H1 (cell line): ENCODE results near the gene FAM53B. TPM values are rescaled to one million over a fixed set of nuclear protein-coding genes. Genes with fewer than 3 reads are reported as not detected.

Source experiments
- CTCF ChIA-PET: fragments of 300-600 bp; sonication (Branson Sonifier 250); formaldehyde crosslinking; loops from one replicate; lab custom pipeline; 2021; ENCODE audit not compliant: partially characterized antibody; lab: Charles Lee
- POLR2A ChIA-PET: fragments of 300-600 bp; sonication (Branson Sonifier 250); formaldehyde crosslinking; loops from one replicate; lab custom pipeline; 2021; ENCODE audit warnings: inconsistent platforms; ENCODE audit not compliant: partially characterized antibody; lab: Charles Lee
- DNase-seq, 2 experiments: peaks; one replicate each; pipeline versions ENCODE4 v3.0.0 to v3.0.0-alpha.2; 2010 to 2022; ENCODE audit warnings: low spot score in 2 of 2, low read depth in 1 of 2, mixed read lengths in 1 of 2
- FAIRE-seq: peaks from 2 replicates; lab custom pipeline; 2011; peaks lifted over from hg19 to GRCh38; lab: Jason Lieb, UNC
- H2AFZ ChIP-seq: 2 replicates; pipeline ENCODE4 v1.8.1; 2012; ENCODE audit warnings: low read length, inconsistent platforms
- H2AK5ac ChIP-seq: 2 replicates; pipeline ENCODE4 v1.6.1; 2013; ENCODE audit warnings: low read depth, low read length
- H2BK120ac ChIP-seq: replicated peaks from 2 replicates; pipeline ENCODE3; 2013; ENCODE audit warnings: low read depth, low read length, inconsistent platforms
- H2BK12ac ChIP-seq: 2 replicates; pipeline ENCODE4 v1.6.1; 2013; ENCODE audit warnings: low read depth, low read length
- H2BK15ac ChIP-seq: 2 replicates; pipeline ENCODE4 v1.6.1; 2013; ENCODE audit warnings: low read length
- H2BK20ac ChIP-seq: 2 replicates; pipeline ENCODE4 v1.6.1; 2013; ENCODE audit warnings: low read length
- H2BK5ac ChIP-seq: 2 replicates; pipeline ENCODE4 v1.6.1; 2013; ENCODE audit warnings: low read depth, low read length
- H3K14ac ChIP-seq: 2 replicates; pipeline ENCODE4 v1.6.1; 2013; ENCODE audit warnings: inconsistent platforms; ENCODE audit not compliant: insufficient read length
- H3K18ac ChIP-seq: 2 replicates; pipeline ENCODE4 v1.6.1; 2013; ENCODE audit warnings: low read length; ENCODE audit errors: extremely low read depth
- H3K23ac ChIP-seq: 2 replicates; pipeline ENCODE4 v1.6.1; 2013; ENCODE audit warnings: inconsistent platforms; ENCODE audit not compliant: insufficient read length
- H3K23me2 ChIP-seq: 2 replicates; pipeline ENCODE4 v1.6.1; 2013; ENCODE audit warnings: low read depth, low read length
- H3K27ac ChIP-seq: 2 replicates; pipeline ENCODE4 v1.6.1; 2011; ENCODE audit warnings: low read depth, low read length, inconsistent platforms
- H3K27me3 ChIP-seq, 4 experiments: replicated peaks in 1 of 4; 1 replicate in 1 of 4; 2 replicates in 3 of 4; pipeline versions ENCODE4 v1.6.1 to v1.8.1; 2011 to 2013; ENCODE audit warnings: low read length in 3 of 4, mild to moderate bottlenecking in 3 of 4, inconsistent platforms in 2 of 4, mixed read lengths in 2 of 4, moderate library complexity in 1 of 4; ENCODE audit not compliant: control insufficient read depth in 3 of 4, insufficient read depth in 3 of 4; ENCODE audit errors: extremely low read depth in 1 of 4
- H3K36me3 ChIP-seq, 4 experiments: 2 replicates each; pipeline versions ENCODE4 v1.6.1 to v1.8.1; 2011 to 2013; ENCODE audit warnings: mild to moderate bottlenecking in 4 of 4, low read length in 3 of 4, moderate library complexity in 2 of 4, control low read depth in 1 of 4, inconsistent platforms in 1 of 4; ENCODE audit not compliant: insufficient read depth in 4 of 4, control insufficient read depth in 2 of 4
- H3K4ac ChIP-seq: replicated peaks from 2 replicates; pipeline ENCODE3; 2013; ENCODE audit warnings: low read length, low read depth, mixed read lengths, inconsistent platforms; ENCODE audit not compliant: insufficient read length
- H3K4me1 ChIP-seq, 4 experiments: replicated peaks in 1 of 4; 1 replicate in 1 of 4; 2 replicates in 3 of 4; pipeline versions ENCODE4 v1.6.1 to v1.8.1; 2011 to 2013; ENCODE audit warnings: low read length in 3 of 4, inconsistent platforms in 2 of 4, mixed read lengths in 1 of 4; ENCODE audit not compliant: insufficient read depth in 4 of 4, control insufficient read depth in 3 of 4
- H3K4me2 ChIP-seq, 2 experiments: 2 replicates each; pipeline versions ENCODE4 v1.6.1 to v1.8.1; 2011 to 2013; ENCODE audit warnings: low read depth in 2 of 2, low read length in 2 of 2, control low read depth in 1 of 2, inconsistent platforms in 1 of 2, mild to moderate bottlenecking in 1 of 2; ENCODE audit not compliant: insufficient read depth in 1 of 2
- H3K4me3 ChIP-seq, 4 experiments: fragments of 200-600, 300-600 bp in 1 of 4; sonication (generic), shearing (Covaris generic), sonication (Bioruptor Twin) in 1 of 4; 2 replicates each; pipeline versions ENCODE4 v1.5.1 to v1.8.1; 2011 to 2016; ENCODE audit warnings: low read length in 4 of 4, low read depth in 3 of 4, control low read depth in 2 of 4, inconsistent platforms in 2 of 4, mild to moderate bottlenecking in 2 of 4, mixed read lengths in 1 of 4, moderate library complexity in 1 of 4; ENCODE audit not compliant: insufficient read depth in 2 of 4; ENCODE audit errors: extremely low read depth in 1 of 4
- H3K56ac ChIP-seq: replicated peaks from 2 replicates; pipeline ENCODE3; 2013; ENCODE audit warnings: low read depth, mild to moderate bottlenecking, mixed read lengths, low read length, inconsistent platforms; ENCODE audit not compliant: insufficient read length
- H3K79me1 ChIP-seq: 2 replicates; pipeline ENCODE4 v1.6.1; 2013; ENCODE audit warnings: low read depth, low read length, control low read depth
- H3K79me2 ChIP-seq, 2 experiments: 2 replicates each; pipeline versions ENCODE4 v1.6.1 to v1.8.1; 2012 to 2013; ENCODE audit warnings: low read length in 2 of 2, mild to moderate bottlenecking in 2 of 2, inconsistent platforms in 1 of 2; ENCODE audit not compliant: insufficient read depth in 2 of 2, control insufficient read depth in 1 of 2
- H3K9ac ChIP-seq, 4 experiments: replicated peaks in 1 of 4; 1 replicate in 1 of 4; 2 replicates in 3 of 4; pipeline versions ENCODE4 v1.6.1 to v1.8.1; 2011 to 2013; ENCODE audit warnings: low read depth in 3 of 4, low read length in 3 of 4, control low read depth in 2 of 4, mild to moderate bottlenecking in 2 of 4, moderate library complexity in 2 of 4, inconsistent platforms in 1 of 4; ENCODE audit errors: extremely low read depth in 1 of 4
- H3K9me3 ChIP-seq, 2 experiments: 2 replicates each; pipeline versions ENCODE4 v1.6.1 to v1.8.1; 2012 to 2013; ENCODE audit warnings: mild to moderate bottlenecking in 2 of 2, moderate library complexity in 2 of 2, control low read depth in 1 of 2, inconsistent platforms in 1 of 2, low read depth in 1 of 2, low read length in 1 of 2, mixed read lengths in 1 of 2; ENCODE audit not compliant: insufficient read depth in 2 of 2
- H4K20me1 ChIP-seq, 2 experiments: replicated peaks in 1 of 2; 2 replicates each; pipeline versions ENCODE3 to v1.8.1; 2011 to 2013; ENCODE audit warnings: inconsistent platforms in 2 of 2, low read length in 2 of 2, mild to moderate bottlenecking in 1 of 2; ENCODE audit not compliant: insufficient read depth in 2 of 2, control insufficient read depth in 1 of 2
- H4K5ac ChIP-seq: 2 replicates; pipeline ENCODE4 v1.6.1; 2013; ENCODE audit warnings: low read length, low read depth, mixed read lengths, inconsistent platforms; ENCODE audit not compliant: insufficient read length
- H4K8ac ChIP-seq: 2 replicates; pipeline ENCODE4 v1.8.0; 2013; ENCODE audit warnings: mild to moderate bottlenecking, moderate library complexity, low read length, inconsistent platforms; ENCODE audit not compliant: insufficient read depth; ENCODE audit errors: extremely low read depth
- H4K91ac ChIP-seq: replicated peaks from 2 replicates; pipeline ENCODE3; 2013; ENCODE audit warnings: low read length, mixed read lengths, inconsistent platforms; ENCODE audit not compliant: insufficient read length
- ASH2L ChIP-seq: fragments of 200-600, 300-600 bp; sonication (generic); IDR thresholded peaks from one replicate; pipeline ENCODE4 v1.7.1; 2017; ENCODE audit warnings: low read length
- BRCA1 ChIP-seq: IDR thresholded peaks from 2 replicates; pipeline ENCODE4 v1.6.1; 2012; ENCODE audit warnings: low read depth, low read length, improper control_type of control experiment
- CHD2 ChIP-seq: IDR thresholded peaks from 2 replicates; pipeline ENCODE4 v1.6.1; 2012; ENCODE audit warnings: low read length, improper control_type of control experiment
- CREB1 ChIP-seq: IDR thresholded peaks from 2 replicates; pipeline ENCODE4 v1.6.1; 2012; ENCODE audit warnings: inconsistent platforms
- CTBP2 ChIP-seq: IDR thresholded peaks from 2 replicates; pipeline ENCODE4 v1.7.0; 2011; ENCODE audit warnings: borderline replicate concordance, mild to moderate bottlenecking, moderate library complexity, mixed read lengths, low read length; ENCODE audit not compliant: insufficient read depth, insufficient read length
- HDAC2 ChIP-seq, 2 experiments: fragments of 300-600 bp in 1 of 2; sonication (generic) in 1 of 2; IDR thresholded peaks; 2 replicates each; pipeline ENCODE4 v1.6.1; 2011 to 2012; ENCODE audit warnings: low read depth in 2 of 2, low read length in 2 of 2, mild to moderate bottlenecking in 2 of 2, moderate library complexity in 2 of 2, borderline replicate concordance in 1 of 2, inconsistent platforms in 1 of 2
- JUN ChIP-seq: IDR thresholded peaks from 2 replicates; pipeline ENCODE4 v1.6.1; 2011; ENCODE audit warnings: low read depth, mild to moderate bottlenecking, improper control_type of control experiment, low read length
- KDM1A ChIP-seq: fragments of 200-600, 300-600 bp; sonication (generic); IDR thresholded peaks from 2 replicates; pipeline ENCODE4 v1.7.1; 2016; ENCODE audit warnings: mild to moderate bottlenecking, low read length, borderline replicate concordance
- MAFK ChIP-seq: IDR thresholded peaks from 2 replicates; pipeline ENCODE4 v1.6.1; 2012; ENCODE audit warnings: low read depth, mild to moderate bottlenecking, improper control_type of control experiment, low read length
- POU5F1 ChIP-seq: IDR thresholded peaks from 2 replicates; pipeline ENCODE4 v1.6.1; 2011; ENCODE audit warnings: low read depth, mild to moderate bottlenecking, low read length, moderate library complexity
- RXRA ChIP-seq: IDR thresholded peaks from 2 replicates; pipeline ENCODE4 v1.6.1; 2011; ENCODE audit warnings: low read depth, mild to moderate bottlenecking, low read length, moderate library complexity; ENCODE audit not compliant: insufficient read depth
- SAP30 ChIP-seq: fragments of 300-600 bp; sonication (generic); IDR thresholded peaks from 2 replicates; pipeline ENCODE4 v1.7.1; 2012; ENCODE audit warnings: low read length, moderate library complexity, mild to moderate bottlenecking, inconsistent platforms; ENCODE audit not compliant: insufficient read depth, insufficient replicate concordance
- SP1 ChIP-seq: IDR thresholded peaks from 2 replicates; pipeline ENCODE4 v1.6.1; 2011; ENCODE audit warnings: low read depth, low read length
- SUZ12 ChIP-seq: fragments of 200-600 bp; sonication (generic); IDR thresholded peaks from 2 replicates; pipeline ENCODE4 v1.6.1; 2012; ENCODE audit warnings: mild to moderate bottlenecking, inconsistent platforms, low read length, moderate library complexity, mixed read lengths
- TAF7 ChIP-seq: optimal IDR thresholded peaks from 2 replicates; pipeline ENCODE3; 2011; ENCODE audit warnings: low read depth, mild to moderate bottlenecking, inconsistent platforms, low read length, moderate library complexity, borderline replicate concordance
- WGBS, 2 experiments: shearing (Covaris generic) in 1 of 2; methylation state at CpG; one replicate each; pipeline versions ENCODE4 v1.1.6 to v1.1.7; 2013 to 2015; ENCODE audit warnings: low lambda C conversion rate in 2 of 2, mixed read lengths in 2 of 2, inconsistent platforms in 1 of 2, low coverage in 1 of 2, missing lambda C conversion rate in 1 of 2; ENCODE audit not compliant: insufficient replicate concordance in 2 of 2, insufficient coverage in 1 of 2, insufficient read length in 1 of 2; ENCODE audit errors: extremely low coverage in 1 of 2, missing lambda C conversion rate in 1 of 2; 5-methylcytosine and 5-hydroxymethylcytosine counted together
- polyA plus RNA-seq, 7 experiments: library from polyadenylated mRNA; depleted of rRNA in 3 of 7; stranded (reverse) in 5 of 7; unstranded in 2 of 7; fragments of >200 nt in 5 of 7; fragments of 200-250 nt in 2 of 7; gene quantifications; 1 replicate in 5 of 7; 2 replicates in 1 of 7; 4 replicates in 1 of 7; pipeline versions ENCODE4 v1.2.1 to v1.2.3, GENCODE V29; 2011 to 2013; ENCODE audit warnings: missing spikeins in 2 of 7, mixed read lengths in 2 of 7
- total RNA-seq: library from RNA; stranded (reverse); fragmentation: NEBNext Ultra II Directional; extraction: Animal tissue kit (Norgen Biotek cat#: 25700); gene quantifications from 2 replicates; pipeline ENCODE4 v1.2.1, GENCODE V29; 2021

Gene FAM53B
- total and polyA plus RNA-seq, 2 of the 8 experiments (the other 6 are each of a cell fraction or from before 2014, with no cell fraction given) = 5.3 to 14.4 TPM

DNA sequence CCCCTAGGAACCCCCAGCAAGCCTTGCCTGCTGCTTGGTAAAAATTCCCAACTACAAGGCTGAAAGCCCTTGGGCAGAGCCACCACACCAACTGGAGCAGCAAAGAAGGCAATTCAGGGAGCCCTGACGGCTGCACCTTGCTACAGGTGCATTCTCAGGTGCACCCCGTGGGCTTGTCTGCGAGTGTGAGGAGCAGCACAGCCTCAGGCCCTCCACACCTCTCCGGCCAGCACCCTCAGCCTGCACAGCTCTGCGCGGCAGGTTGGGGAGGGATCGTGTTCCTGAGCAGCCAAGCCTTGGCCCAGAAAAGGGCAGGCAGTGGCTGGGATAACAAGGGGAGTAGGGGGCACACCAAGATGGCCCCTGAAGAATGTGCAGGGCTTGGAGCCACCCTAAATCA is 104.1 kb downstream of the FAM53B start:
- Histone ChIP-seq H4K91ac (no peak overlapping the region), H3K23ac (no peak overlapping the region), H3K27ac (no peak overlapping the region), H4K20me1 (peaks cover 0 to 7% of the 10 kb centered on the region in 2 experiments), H3K9me3 (no peaks in the 10 kb centered on the region), H3K9ac (no peak overlapping the region), H2BK120ac (no peak overlapping the region), H3K79me1 (no peaks in the 10 kb centered on the region), H3K79me2 (no peaks in the 10 kb centered on the region; a peak in 1 of 4 replicates), H3K23me2 (0 out of 2 replicates have a peak, but pooled peaks cover 2% of the 10 kb centered on the region), H3K18ac (no peak overlapping the region), H2BK12ac (no peak overlapping the region), H3K14ac (no peak overlapping the region), H3K56ac (no peak overlapping the region), H4K5ac (no peak overlapping the region), H2AFZ (no peak overlapping the region), H4K8ac (peak overlapping the region; percentile 36), H2AK5ac (no peak overlapping the region), H3K4ac (no peak overlapping the region), H3K4me1 (no peaks in the 10 kb centered on the region; a peak in 2 of 7 replicates), H2BK5ac (peak overlapping the region; percentile 13), H3K27me3 (no peaks in the 10 kb centered on the region), H3K4me3 (no peak overlapping the region), H2BK20ac (no peak overlapping the region), H3K4me2 (no peak overlapping the region), H2BK15ac (no peak overlapping the region), H3K36me3 (no peaks in the 10 kb centered on the region)
- ChIA-PET CTCF (interaction anchor here (2.2 kb wide), 1 partner anchor 109 kb away, joined by 6 read pairs; no protein-coding TSS in a partner anchor), POLR2A (no interaction called here)
- FAIRE-seq (no peak), DNase-seq (no peak)
- 90% methylated on average over 7 of the region's 7 CpGs; no CpG with 5 or more reads in 1 of the 2 experiments for WGBS, 2 experiments
- TF ChIP-seq KDM1A (no peak), SP1 (no peak), HDAC2 (IDR thresholded peaks at IDR 0.05; ENCODE audit: borderline replicate concordance in 1 of 2, low read depth in 2 of 2, low read length in 2 of 2) (no peak), CHD2 (no peak), BRCA1 (no peak), RXRA (no peak), CTBP2 (no peak), POU5F1 (no peak), TAF7 (no peak), MAFK (no peak), JUN (no peak), SUZ12 (no peak), ASH2L (no peak), CREB1 (no peak), SAP30 (no peak)
